ENCODE measurements around the gene ZNF785.
A peak's percentile ranks its signal among the peaks of the same experiment; 100 is the strongest.
"Not testable (repeated sequence)": the region's sequence is repeated elsewhere in the genome, so short reads cannot be mapped to it uniquely, and the experiment has no call there.

The ZNF785 gene

GRCh38 chr16:30541502-30542329 lies 43.8 kb downstream of the ZNF785 start:
- no peak for DNase-seq (ENCODE audit: extremely low read depth, low read depth)
- no peak for TF ChIP-seq CTCF (IDR thresholded peaks at IDR 0.05; ENCODE audit: low read depth, low read length)

- not testable (repeated sequence) for DNase-seq (ENCODE audit: extremely low read depth, low read depth)
Observed at GRCh38 chr16:30540916-30541464, 44.5 kb downstream of the ZNF785 start.

GRCh38 chr16:30539986-30540526 lies 45.4 kb downstream of the ZNF785 start:
- not testable (repeated sequence) for DNase-seq (ENCODE audit: extremely low read depth, low read depth)

GRCh38 chr16:30539000-30539964 lies 46.2 kb downstream of the ZNF785 start:
- TF ChIP-seq CTCF (IDR thresholded peaks at IDR 0.05; ENCODE audit: low read depth, low read length) = no peak
- DNase-seq (ENCODE audit: extremely low read depth, low read depth) = no peak

DNA sequence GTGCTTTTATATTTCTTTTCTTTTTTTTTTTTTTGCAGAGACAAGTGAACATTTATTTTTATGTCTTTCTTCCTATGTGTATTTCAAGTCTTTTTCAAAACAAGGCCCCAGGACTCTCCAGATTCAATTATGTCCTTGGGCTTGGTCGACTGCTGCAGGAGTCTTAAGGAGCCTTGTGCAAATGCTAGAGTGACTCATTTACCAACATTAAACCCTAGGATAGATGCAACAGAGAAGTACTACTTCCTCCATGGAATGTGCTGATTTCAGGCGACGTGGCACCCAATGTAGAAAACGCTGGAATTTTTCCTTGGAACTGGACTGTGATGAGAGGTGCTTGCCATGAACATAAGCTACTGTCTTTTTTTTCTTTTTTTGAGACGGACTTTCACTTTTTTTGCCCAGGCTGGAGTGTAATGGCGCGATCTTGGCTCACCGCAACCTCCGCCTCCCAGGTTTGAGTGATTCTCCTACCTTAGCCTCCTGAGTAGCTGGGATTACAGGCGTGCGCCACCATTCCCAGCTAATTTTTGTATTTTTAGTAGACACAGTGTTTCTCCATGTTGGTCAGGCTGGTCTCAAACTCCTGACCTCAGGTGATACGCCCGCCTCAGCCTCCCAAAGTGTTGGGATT lies 49.0 kb downstream of the ZNF785 start:
- not testable (repeated sequence) for DNase-seq (ENCODE audit: extremely low read depth, low read depth)

GRCh38 chr16:30535777-30536190 lies 49.7 kb downstream of the ZNF785 start:
- peak; percentile 34 for DNase-seq (ENCODE audit: extremely low read depth, low read depth)
- TF ChIP-seq CTCF (IDR thresholded peaks at IDR 0.05; ENCODE audit: low read depth, low read length) = peak; percentile 72

DNA sequence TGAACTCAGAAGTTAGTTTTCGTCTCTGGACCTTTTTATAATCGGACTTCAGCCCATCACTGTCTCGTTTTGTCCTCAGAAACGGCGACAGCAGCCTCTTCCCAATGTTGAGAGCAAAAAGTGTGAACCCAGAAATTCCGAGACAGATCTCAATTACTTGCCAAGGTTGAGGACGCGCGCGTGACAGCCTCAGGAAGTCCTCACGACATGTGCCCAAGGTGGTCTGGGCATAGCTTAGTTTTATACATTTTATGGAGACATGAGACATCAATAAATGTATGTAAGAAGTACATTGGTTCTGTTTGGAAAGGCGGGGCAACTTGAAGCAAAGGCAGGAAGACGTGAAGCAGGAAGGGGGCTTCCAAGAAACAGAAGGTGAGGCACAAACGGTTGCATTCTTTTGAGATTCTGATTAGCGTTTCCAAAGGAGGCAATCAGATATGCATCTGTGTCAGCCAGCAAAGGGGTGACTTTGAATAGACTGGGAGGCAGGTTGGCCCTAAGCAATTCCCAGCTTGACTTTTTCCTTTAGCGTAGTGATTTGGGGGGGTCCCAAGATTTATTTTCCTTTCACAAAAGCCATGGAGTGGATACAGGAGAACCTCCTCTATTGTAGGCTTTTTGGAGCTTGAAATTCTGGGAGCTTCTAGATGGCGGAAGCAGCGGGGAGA lies 50.3 kb downstream of the ZNF785 start:
- TF ChIP-seq CTCF (IDR thresholded peaks at IDR 0.05; ENCODE audit: low read depth, low read length) = no peak
- no peak for DNase-seq (ENCODE audit: extremely low read depth, low read depth)
